Measurements from ENCODE around the gene PGAP6. TPM values are rescaled to one million over a fixed set of nuclear protein-coding genes. Genes with fewer than 3 reads are reported as not detected.
"Not testable (repeated sequence)": the region's sequence is repeated elsewhere in the genome, so short reads cannot be mapped to it uniquely, and the experiment has no call there.

Gene PGAP6
- 10 to 100 TPM; 22.8 to 24.1 TPM for total RNA-seq

GRCh38 chr16:381789-382717 is at the start of gene PGAP6:
Gene PGAP6 (minus strand): TSS chr16:381978. CDS start chr16:381821, 157 bp downstream.
- Mint-ChIP-seq H3K4me1 (peaks cover 20% of the 10 kb centered on the region), H3K36me3 (peaks cover under 1% of the 10 kb centered on the region), H3K27ac (no peak within 1 kb of the TSS), H3K4me3 (peak within 1 kb of the TSS; percentile 80), H3K9me3 (no peaks in the 10 kb centered on the region), H3K27me3 (no peaks in the 10 kb centered on the region)
- DNase-seq = peak; percentile 77

GRCh38 chr16:430904-431303 is 49.1 kb upstream of the PGAP6 start:
- DNase-seq = no peak
- no peak overlapping the region for H3K27ac Mint-ChIP-seq
- peaks cover 11% of the 10 kb centered on the region for H3K36me3 Mint-ChIP-seq
- H3K4me1 Mint-ChIP-seq = peaks cover 22% of the 10 kb centered on the region
- H3K27me3 Mint-ChIP-seq = no peaks in the 10 kb centered on the region
- no peaks in the 10 kb centered on the region for H3K9me3 Mint-ChIP-seq
- no peak overlapping the region for H3K4me3 Mint-ChIP-seq

GRCh38 chr16:427250-427649 is 45.5 kb upstream of the PGAP6 start:
- peak overlapping the region; percentile 78 for H3K4me3 Mint-ChIP-seq
- peaks cover 8% of the 10 kb centered on the region for H3K36me3 Mint-ChIP-seq
- no peak overlapping the region for H3K27ac Mint-ChIP-seq
- DNase-seq = no peak
- H3K9me3 Mint-ChIP-seq = no peaks in the 10 kb centered on the region
- H3K4me1 Mint-ChIP-seq = peaks cover 25% of the 10 kb centered on the region
- peaks cover 7% of the 10 kb centered on the region for H3K27me3 Mint-ChIP-seq

- H3K27ac Mint-ChIP-seq = peak overlapping the region; percentile 14
- peaks cover 25% of the 10 kb centered on the region for H3K4me1 Mint-ChIP-seq
- peaks cover 8% of the 10 kb centered on the region for H3K36me3 Mint-ChIP-seq
- peak; percentile 4 for DNase-seq
- H3K9me3 Mint-ChIP-seq = no peaks in the 10 kb centered on the region
- H3K4me3 Mint-ChIP-seq = peak overlapping the region; percentile 78
- H3K27me3 Mint-ChIP-seq = peaks cover 7% of the 10 kb centered on the region
Observed at GRCh38 chr16:426906-427249, 45.1 kb upstream of the PGAP6 start.

- no peaks in the 10 kb centered on the region for H3K9me3 Mint-ChIP-seq
- H3K36me3 Mint-ChIP-seq = peaks cover 8% of the 10 kb centered on the region
- H3K4me1 Mint-ChIP-seq = peaks cover 25% of the 10 kb centered on the region
- peaks cover 7% of the 10 kb centered on the region for H3K27me3 Mint-ChIP-seq
- peak overlapping the region; percentile 78 for H3K4me3 Mint-ChIP-seq
- H3K27ac Mint-ChIP-seq = no peak overlapping the region
- no peak for DNase-seq
Observed at GRCh38 chr16:426115-426905, 44.5 kb upstream of the PGAP6 start.

GRCh38 chr16:425740-426114 is 43.9 kb upstream of the PGAP6 start:
- peak; percentile 66 for DNase-seq
- peaks cover 8% of the 10 kb centered on the region for H3K36me3 Mint-ChIP-seq
- H3K9me3 Mint-ChIP-seq = no peaks in the 10 kb centered on the region
- H3K4me1 Mint-ChIP-seq = peaks cover 25% of the 10 kb centered on the region
- H3K27me3 Mint-ChIP-seq = peaks cover 7% of the 10 kb centered on the region
- no peak overlapping the region for H3K27ac Mint-ChIP-seq
- peak overlapping the region; percentile 81 for H3K4me3 Mint-ChIP-seq

GRCh38 chr16:425082-425718 is 43.4 kb upstream of the PGAP6 start, which contains the start of gene RAB11FIP3:
Gene RAB11FIP3 (plus strand): TSS chr16:425649. CDS start chr16:426007, 358 bp downstream.
- peaks cover 8% of the 10 kb centered on the region for H3K36me3 Mint-ChIP-seq
- H3K27ac Mint-ChIP-seq = peak within 1 kb of the TSS; percentile 76
- H3K9me3 Mint-ChIP-seq = no peaks in the 10 kb centered on the region
- peaks cover 25% of the 10 kb centered on the region for H3K4me1 Mint-ChIP-seq
- H3K4me3 Mint-ChIP-seq = peak within 1 kb of the TSS; percentile 81
- peaks cover 7% of the 10 kb centered on the region for H3K27me3 Mint-ChIP-seq
- DNase-seq = peak; percentile 90

- DNase-seq = peak; percentile 11
- Mint-ChIP-seq H3K27me3 (peaks cover 7% of the 10 kb centered on the region), H3K27ac (no peak overlapping the region), H3K4me1 (peaks cover 25% of the 10 kb centered on the region), H3K4me3 (peak overlapping the region; percentile 68), H3K9me3 (no peaks in the 10 kb centered on the region), H3K36me3 (peaks cover 8% of the 10 kb centered on the region)
Observed at GRCh38 chr16:424623-425081, 42.9 kb upstream of the PGAP6 start.

GRCh38 chr16:424033-424622 is 42.4 kb upstream of the PGAP6 start:
- Mint-ChIP-seq H3K9me3 (no peaks in the 10 kb centered on the region), H3K4me3 (peak overlapping the region; percentile 68), H3K27ac (no peak overlapping the region), H3K4me1 (peaks cover 25% of the 10 kb centered on the region), H3K27me3 (peaks cover 7% of the 10 kb centered on the region), H3K36me3 (peaks cover 8% of the 10 kb centered on the region)
- DNase-seq = no peak

GRCh38 chr16:422179-422578 is 40.4 kb upstream of the PGAP6 start:
- H3K4me3 Mint-ChIP-seq, H3K9me3 Mint-ChIP-seq, DNase-seq, H3K36me3 Mint-ChIP-seq, H3K27me3 Mint-ChIP-seq, H3K27ac Mint-ChIP-seq: not testable (repeated sequence)
- H3K4me1 Mint-ChIP-seq = peaks cover 10% of the 10 kb centered on the region

GRCh38 chr16:415170-415498 is 33.4 kb upstream of the PGAP6 start:
- H3K9me3 Mint-ChIP-seq, H3K27me3 Mint-ChIP-seq, H3K27ac Mint-ChIP-seq, DNase-seq, H3K4me3 Mint-ChIP-seq, H3K36me3 Mint-ChIP-seq, H3K4me1 Mint-ChIP-seq: not testable (repeated sequence)

GRCh38 chr16:414395-415169 is 32.8 kb upstream of the PGAP6 start:
- no peaks in the 10 kb centered on the region for H3K27me3 Mint-ChIP-seq
- H3K36me3 Mint-ChIP-seq = no peaks in the 10 kb centered on the region
- no peak overlapping the region for H3K4me3 Mint-ChIP-seq
- H3K9me3 Mint-ChIP-seq = no peaks in the 10 kb centered on the region
- no peaks in the 10 kb centered on the region for H3K4me1 Mint-ChIP-seq
- no peak overlapping the region for H3K27ac Mint-ChIP-seq
- DNase-seq = no peak

- DNase-seq = no peak
- Mint-ChIP-seq H3K4me1 (no peaks in the 10 kb centered on the region), H3K36me3 (no peaks in the 10 kb centered on the region), H3K27me3 (no peaks in the 10 kb centered on the region), H3K27ac (no peak overlapping the region), H3K4me3 (no peak overlapping the region), H3K9me3 (no peaks in the 10 kb centered on the region)
Observed at GRCh38 chr16:411576-412265, 29.9 kb upstream of the PGAP6 start.

All from activated naive CD8-positive, alpha-beta T cell treated with anti-CD3 and anti-CD28 coated beads for 36 hours (primary cell).